Uterus (tissue), 4 donors: ENCODE results near the gene TMEM123. TPM values are rescaled to one million over a fixed set of nuclear protein-coding genes. Genes with fewer than 3 reads are reported as not detected.

Experiments used
- DNase-seq, 2 donors: peaks; one replicate each; pipeline ENCODE4 v3.0.0-alpha.2; 2019 to 2020
- H3K27ac ChIP-seq, 2 donors: fragments of 200-600 bp; sonication (generic); 1 replicate in 1 of 2; 2 replicates in 1 of 2; pipeline ENCODE4 v1.5.1; 2016 to 2018
- H3K27me3 ChIP-seq, 2 donors: fragments of 200-600 bp; sonication (generic); one replicate each; pipeline ENCODE4 v1.5.1; 2018 to 2019; ENCODE audit warnings: control low read depth in 1 of 2
- H3K36me3 ChIP-seq, 2 donors: fragments of 200-600 bp; sonication (generic); one replicate each; pipeline ENCODE4 v1.5.1; 2019; ENCODE audit warnings: control low read depth in 1 of 2
- H3K4me1 ChIP-seq, 2 donors: fragments of 200-600 bp; sonication (generic); one replicate each; pipeline ENCODE4 v1.5.1; 2018 to 2019; ENCODE audit warnings: control low read depth in 1 of 2
- H3K4me3 ChIP-seq, 2 donors: fragments of 200-600 bp; sonication (generic); 1 replicate in 1 of 2; 2 replicates in 1 of 2; pipeline ENCODE4 v1.5.1; 2018 to 2019; ENCODE audit warnings: mild to moderate bottlenecking in 1 of 2
- H3K9me3 ChIP-seq, 2 donors: fragments of 200-600 bp; sonication (generic); one replicate each; pipeline ENCODE4 v1.5.1; 2019; ENCODE audit warnings: control low read depth in 1 of 2
- CTCF ChIP-seq, 4 experiments: fragments of 200-600 bp in 2 of 4; fragments of 450-650 bp in 2 of 4; sonication (generic) in 2 of 4; IDR thresholded peaks; one replicate each; pipeline ENCODE4 v1.5.1; 2016 to 2019; ENCODE audit warnings: antibody characterized with exemption in 4 of 4, mild to moderate bottlenecking in 2 of 4, moderate library complexity in 1 of 4
- POLR2A ChIP-seq, 2 donors: fragments of 450-650 bp; IDR thresholded peaks; one replicate each; pipeline ENCODE4 v1.6.1; 2016; ENCODE audit warnings: antibody characterized with exemption in 2 of 2, mild to moderate bottlenecking in 1 of 2, moderate library complexity in 1 of 2
- intact Hi-C: fragments of 100-400 bp; cut with DNase I; formaldehyde crosslinking; loops from one replicate; pipeline ENCODE4 v1.15.1; 2023; ENCODE audit warnings: low total_unique reads
- total RNA-seq, 4 donors: library from RNA; depleted of rRNA in 3 of 4; stranded (reverse); fragments of >200 nt in 3 of 4; gene quantifications; one replicate each; pipeline versions ENCODE4 v1.1.0 to v1.2.4, GENCODE V29; 2014 to 2023
- donor health status: DM: yes; HTN: yes; CAD: no.

Gene TMEM123
- total RNA-seq, 4 donors from 2014 or later, result 187 to 522 (median 260) TPM

- Histone ChIP-seq H3K4me3 (no peak overlapping the region), H3K27me3 (no peaks in the 10 kb centered on the region), H3K4me1 (no peaks in the 10 kb centered on the region), H3K27ac (no peak overlapping the region), H3K9me3 (no peaks in the 10 kb centered on the region), H3K36me3 (peaks cover 0 to 2% of the 10 kb centered on the region in 2 donors)
- intact Hi-C loops, result no loop called here
- no peak for DNase-seq
- TF ChIP-seq CTCF (IDR thresholded peaks at IDR 0.05) (no peak), POLR2A (IDR thresholded peaks at IDR 0.05) (no peak)
Measured at GRCh38 chr11:102414559-102414958, 38.0 kb downstream of the TMEM123 start.

DNA sequence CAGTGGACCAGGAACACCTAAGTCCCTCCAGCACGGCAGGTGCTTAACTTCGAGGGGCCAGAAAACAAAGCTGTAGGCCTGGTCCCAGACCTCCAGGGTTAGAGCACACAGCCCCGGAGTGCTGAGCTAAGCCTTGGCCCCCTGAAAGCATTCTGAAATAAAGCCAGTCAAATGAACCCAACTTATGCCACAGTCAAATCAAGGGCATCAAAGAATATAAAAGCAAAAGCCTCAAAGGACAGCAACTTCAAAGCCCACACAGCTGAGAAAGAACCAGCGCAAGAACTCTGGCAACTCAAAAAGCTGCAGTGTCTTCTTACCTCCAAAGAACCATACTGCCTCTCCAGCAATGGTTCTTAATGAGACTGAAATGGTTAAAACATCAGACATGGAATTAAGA, 39.1 kb downstream of the TMEM123 start:
- TF ChIP-seq POLR2A (IDR thresholded peaks at IDR 0.05) (no peak), CTCF (IDR thresholded peaks at IDR 0.05) (no peak)

GRCh38 chr11:102411142-102411541, 41.4 kb downstream of the TMEM123 start:
- intact Hi-C loops, result no loop called here
- H3K36me3 ChIP-seq, result no peaks in the 10 kb centered on the region
- no peaks in the 10 kb centered on the region for H3K9me3 ChIP-seq
- peak overlapping the region in 1 of 2 donors; percentile 43 for H3K27ac ChIP-seq
- no peak for DNase-seq
- H3K4me3 ChIP-seq, result no peak overlapping the region
- no peaks in the 10 kb centered on the region for H3K4me1 ChIP-seq
- H3K27me3 ChIP-seq, result no peaks in the 10 kb centered on the region
- TF ChIP-seq CTCF (IDR thresholded peaks at IDR 0.05), result no peak
- no peak for TF ChIP-seq POLR2A (IDR thresholded peaks at IDR 0.05)

More for the DNA sequence above, 39.1 kb downstream of the TMEM123 start:
- intact Hi-C loops, result no loop called here
- no peak for DNase-seq
- no peak overlapping the region for H3K27ac ChIP-seq
- H3K36me3 ChIP-seq, result peaks cover 0 to 2% of the 10 kb centered on the region in 2 donors
- H3K9me3 ChIP-seq, result no peaks in the 10 kb centered on the region
- no peaks in the 10 kb centered on the region for H3K27me3 ChIP-seq
- H3K4me3 ChIP-seq, result no peak overlapping the region
- H3K4me1 ChIP-seq, result no peaks in the 10 kb centered on the region

GRCh38 chr11:102410382-102410784, 42.2 kb downstream of the TMEM123 start:
- no peaks in the 10 kb centered on the region for H3K4me1 ChIP-seq
- DNase-seq, result no peak
- TF ChIP-seq POLR2A (IDR thresholded peaks at IDR 0.05), result no peak
- TF ChIP-seq CTCF (IDR thresholded peaks at IDR 0.05), result no peak
- intact Hi-C loops, result no loop called here
- H3K4me3 ChIP-seq, result no peak overlapping the region
- peak overlapping the region; percentile 11 to 43 for H3K27ac ChIP-seq
- H3K9me3 ChIP-seq, result no peaks in the 10 kb centered on the region
- H3K27me3 ChIP-seq, result no peaks in the 10 kb centered on the region
- H3K36me3 ChIP-seq, result no peaks in the 10 kb centered on the region

- no peak for TF ChIP-seq CTCF (IDR thresholded peaks at IDR 0.05)
- no peak for TF ChIP-seq POLR2A (IDR thresholded peaks at IDR 0.05)
- H3K36me3 ChIP-seq, result no peaks in the 10 kb centered on the region
- DNase-seq, result no peak
- intact Hi-C loops, result no loop called here
- H3K4me3 ChIP-seq, result no peak overlapping the region
- H3K4me1 ChIP-seq, result no peaks in the 10 kb centered on the region
- no peak overlapping the region for H3K27ac ChIP-seq
- H3K9me3 ChIP-seq, result no peaks in the 10 kb centered on the region
- no peaks in the 10 kb centered on the region for H3K27me3 ChIP-seq
Measured at GRCh38 chr11:102408339-102408738, 44.2 kb downstream of the TMEM123 start.
